PFSK-1 (cell line): ENCODE data around the gene ATXN2.

Experiments used
- FOXP2 ChIP-seq: optimal IDR thresholded peaks from 2 replicates; pipeline ENCODE3; 2011; ENCODE audit warnings: borderline replicate concordance, control low read depth, inconsistent platforms; ENCODE audit not compliant: insufficient read depth; ENCODE audit errors: extremely low read length, extremely low read depth
- POLR2AphosphoS5 ChIP-seq: IDR thresholded peaks from 2 replicates; pipeline ENCODE4 v1.6.1; 2012; ENCODE audit warnings: low read depth, mild to moderate bottlenecking, control low read depth, low read length, moderate library complexity
- SIN3A ChIP-seq: IDR thresholded peaks from 2 replicates; pipeline ENCODE4 v1.6.1; 2012; ENCODE audit warnings: mild to moderate bottlenecking, low read length, moderate library complexity, borderline replicate concordance; ENCODE audit not compliant: insufficient read depth
- TAF1 ChIP-seq: IDR thresholded peaks from 2 replicates; pipeline ENCODE4 v1.6.1; 2012; ENCODE audit warnings: low read length, control low read depth, borderline replicate concordance; ENCODE audit not compliant: insufficient read depth
- TF ChIP-seq, protein P1 (sequence below), 2 experiments: IDR thresholded peaks; 2 replicates each; pipeline versions ENCODE4 v1.6.1 to v1.8.0; 2011 to 2012; ENCODE audit warnings: low read depth in 2 of 2, low read length in 2 of 2, control low read depth in 1 of 2, inconsistent platforms in 1 of 2, mild to moderate bottlenecking in 1 of 2, moderate library complexity in 1 of 2; ENCODE audit not compliant: insufficient read depth in 1 of 2

The ATXN2 gene

GRCh38 chr12:111447571-111448265, 151.4 kb downstream of the ATXN2 start:
- TF ChIP-seq, protein P1, sequence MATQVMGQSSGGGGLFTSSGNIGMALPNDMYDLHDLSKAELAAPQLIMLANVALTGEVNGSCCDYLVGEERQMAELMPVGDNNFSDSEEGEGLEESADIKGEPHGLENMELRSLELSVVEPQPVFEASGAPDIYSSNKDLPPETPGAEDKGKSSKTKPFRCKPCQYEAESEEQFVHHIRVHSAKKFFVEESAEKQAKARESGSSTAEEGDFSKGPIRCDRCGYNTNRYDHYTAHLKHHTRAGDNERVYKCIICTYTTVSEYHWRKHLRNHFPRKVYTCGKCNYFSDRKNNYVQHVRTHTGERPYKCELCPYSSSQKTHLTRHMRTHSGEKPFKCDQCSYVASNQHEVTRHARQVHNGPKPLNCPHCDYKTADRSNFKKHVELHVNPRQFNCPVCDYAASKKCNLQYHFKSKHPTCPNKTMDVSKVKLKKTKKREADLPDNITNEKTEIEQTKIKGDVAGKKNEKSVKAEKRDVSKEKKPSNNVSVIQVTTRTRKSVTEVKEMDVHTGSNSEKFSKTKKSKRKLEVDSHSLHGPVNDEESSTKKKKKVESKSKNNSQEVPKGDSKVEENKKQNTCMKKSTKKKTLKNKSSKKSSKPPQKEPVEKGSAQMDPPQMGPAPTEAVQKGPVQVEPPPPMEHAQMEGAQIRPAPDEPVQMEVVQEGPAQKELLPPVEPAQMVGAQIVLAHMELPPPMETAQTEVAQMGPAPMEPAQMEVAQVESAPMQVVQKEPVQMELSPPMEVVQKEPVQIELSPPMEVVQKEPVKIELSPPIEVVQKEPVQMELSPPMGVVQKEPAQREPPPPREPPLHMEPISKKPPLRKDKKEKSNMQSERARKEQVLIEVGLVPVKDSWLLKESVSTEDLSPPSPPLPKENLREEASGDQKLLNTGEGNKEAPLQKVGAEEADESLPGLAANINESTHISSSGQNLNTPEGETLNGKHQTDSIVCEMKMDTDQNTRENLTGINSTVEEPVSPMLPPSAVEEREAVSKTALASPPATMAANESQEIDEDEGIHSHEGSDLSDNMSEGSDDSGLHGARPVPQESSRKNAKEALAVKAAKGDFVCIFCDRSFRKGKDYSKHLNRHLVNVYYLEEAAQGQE (IDR thresholded peaks at IDR 0.05; ENCODE audit: insufficient read depth in 1 of 2, low read depth in 2 of 2, low read length in 2 of 2): no peak
- no peak for TF ChIP-seq TAF1
- TF ChIP-seq FOXP2: no peak
- no peak for TF ChIP-seq SIN3A
- TF ChIP-seq POLR2AphosphoS5: no peak

DNA sequence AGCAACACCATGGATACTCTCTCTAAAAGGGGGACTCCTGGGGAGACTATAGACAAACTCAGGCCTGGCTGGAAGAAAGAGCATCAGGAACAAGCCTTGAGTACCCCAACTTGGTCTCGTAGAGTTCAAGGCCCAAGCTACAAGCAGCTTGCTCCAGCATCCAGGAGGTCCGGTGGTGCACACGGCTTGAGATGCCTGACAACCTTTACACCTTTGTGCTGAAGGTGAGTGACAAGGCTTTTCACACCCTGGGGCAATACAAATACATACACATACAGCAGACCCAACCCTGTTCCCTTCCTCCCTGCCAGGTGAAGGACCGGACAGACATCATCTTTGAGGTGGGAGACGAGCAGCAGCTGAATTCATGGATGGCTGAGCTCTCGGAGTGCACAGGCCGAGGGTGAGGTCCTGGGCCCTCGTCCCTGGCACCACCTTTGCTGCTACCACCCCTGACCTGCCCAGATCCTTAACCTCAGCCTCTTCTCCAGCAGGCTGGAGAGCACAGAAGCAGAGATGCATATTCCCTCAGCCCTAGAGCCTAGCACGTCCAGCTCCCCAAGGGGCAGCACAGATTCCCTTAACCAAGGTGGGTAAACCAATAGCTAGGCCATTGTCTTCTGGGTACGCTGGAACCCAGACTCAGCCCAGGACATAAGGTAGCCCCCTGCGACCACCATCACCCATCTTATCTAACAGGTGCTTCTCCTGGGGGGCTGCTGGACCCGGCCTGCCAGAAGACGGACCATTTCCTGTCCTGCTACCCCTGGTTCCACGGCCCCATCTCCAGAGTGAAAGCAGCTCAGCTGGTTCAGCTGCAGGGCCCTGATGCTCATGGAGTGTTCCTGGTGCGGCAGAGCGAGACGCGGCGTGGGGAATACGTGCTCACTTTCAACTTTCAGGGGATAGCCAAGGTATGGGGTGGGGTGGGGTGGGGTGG, 152.2 kb downstream of the ATXN2 start:
- no peak for TF ChIP-seq POLR2AphosphoS5
- TF ChIP-seq SIN3A: no peak
- TF ChIP-seq, protein P1 (IDR thresholded peaks at IDR 0.05; ENCODE audit: insufficient read depth in 1 of 2, low read depth in 2 of 2, low read length in 2 of 2): no peak
- TF ChIP-seq TAF1: no peak
- TF ChIP-seq FOXP2: no peak

GRCh38 chr12:111445726-111446581, 153.2 kb downstream of the ATXN2 start:
- TF ChIP-seq FOXP2: no peak
- TF ChIP-seq, protein P1 (IDR thresholded peaks at IDR 0.05; ENCODE audit: insufficient read depth in 1 of 2, low read depth in 2 of 2, low read length in 2 of 2): no peak
- no peak for TF ChIP-seq TAF1

- TF ChIP-seq FOXP2: no peak
- TF ChIP-seq TAF1: no peak
- no peak for TF ChIP-seq SIN3A
- no peak; the same call in 1 of the 2 replicates for TF ChIP-seq POLR2AphosphoS5
- TF ChIP-seq, protein P1 (IDR thresholded peaks at IDR 0.05; ENCODE audit: insufficient read depth in 1 of 2, low read depth in 2 of 2, low read length in 2 of 2): no peak
Measured at GRCh38 chr12:111444925-111445725, 154.0 kb downstream of the ATXN2 start.
